A549 (cell line): Measurements from ENCODE around the gene LARGE1. TPM values are rescaled to one million over a fixed set of nuclear protein-coding genes. Genes with fewer than 3 reads are reported as not detected.

Experiments
- ATAC-seq, 2 experiments: fragments of 200-7000 bp in 1 of 2; fragments of >200 bp in 1 of 2; cut with Nextera tagmentation in 1 of 2; cut with Tn5 transposase in 1 of 2; 3 replicates each; pipeline versions ENCODE4 v1.8.0 to v1.9.1; 2018 to 2020; ENCODE audit warnings: mild to moderate bottlenecking in 1 of 2, moderate library complexity in 1 of 2
- CTCF ChIA-PET: fragments of 300-600 bp; sonication (Branson Sonifier 250); formaldehyde crosslinking; extraction: SDS; loops from one replicate; lab custom pipeline; 2021; ENCODE audit warnings: antibody characterized with exemption, inconsistent platforms; lab: Yijun Ruan, JAX
- POLR2A ChIA-PET: fragments of 350-600 bp; formaldehyde crosslinking; extraction: SDS; loops from one replicate; lab custom pipeline; 2021; ENCODE audit warnings: antibody characterized with exemption, inconsistent platforms; lab: Yijun Ruan, JAX
- DNase-seq, 2 experiments: peaks; one replicate each; pipeline versions ENCODE4 v3.0.0 to v3.0.0-alpha.2; 2011 to 2016; ENCODE audit warnings: low read depth in 1 of 2, low spot score in 1 of 2
- FAIRE-seq: peaks from 2 replicates; lab custom pipeline; 2011; peaks lifted over from hg19 to GRCh38; lab: Jason Lieb, UNC
- H3K27ac ChIP-seq, 2 experiments: fragments of >200 bp; sonication (Bioruptor Twin); formaldehyde crosslinking; 3 replicates each; pipeline ENCODE4 v1.5.1; 2016 to 2017
- H3K4me1 ChIP-seq: fragments of >200 bp; sonication (Bioruptor Twin); formaldehyde crosslinking; 3 replicates; pipeline ENCODE4 v1.6.1; 2016
- H3K4me2 ChIP-seq: fragments of >200 bp; sonication (Bioruptor Twin); formaldehyde crosslinking; 3 replicates; pipeline ENCODE4 v1.6.1; 2016
- H3K4me3 ChIP-seq: fragments of >200 bp; sonication (Bioruptor Twin); formaldehyde crosslinking; 3 replicates; pipeline ENCODE4 v1.5.1; 2016
- H3K9me3 ChIP-seq: fragments of >200 bp; sonication (Bioruptor Twin); formaldehyde crosslinking; 3 replicates; pipeline ENCODE4 v1.6.1; 2016
- ATOH8 ChIP-seq: fragments of 250-450 bp; sonication (Bioruptor Pico); IDR thresholded peaks from 2 replicates; pipeline ENCODE4 v1.5.0; 2020; ENCODE audit warnings: low read depth, mild to moderate bottlenecking, moderate library complexity
- BHLHE40 ChIP-seq: IDR thresholded peaks from 2 replicates; pipeline ENCODE4 v1.6.1; 2012; ENCODE audit warnings: low read depth, low read length, inconsistent platforms
- CBX8 ChIP-seq: fragments of 200-600 bp; sonication (generic); IDR thresholded peaks from 2 replicates; pipeline ENCODE4 v1.6.1; 2016
- CHD2 ChIP-seq: fragments of 150-350 bp; IDR thresholded peaks from 2 replicates; pipeline ENCODE4 v1.6.1; 2014; ENCODE audit warnings: low read length; ENCODE audit not compliant: partially characterized antibody
- E2F6 ChIP-seq: IDR thresholded peaks from 2 replicates; pipeline ENCODE4 v1.6.1; 2012; ENCODE audit warnings: low read depth, borderline replicate concordance
- EP300 ChIP-seq, 2 experiments: fragments of >200 bp; sonication (Bioruptor Twin); formaldehyde crosslinking; IDR thresholded peaks; 2 replicates in 1 of 2; 3 replicates in 1 of 2; pipeline ENCODE4 v1.6.1; 2016 to 2017
- FOXS1 ChIP-seq: fragments of 250-450 bp; sonication (Bioruptor Pico); IDR thresholded peaks from 2 replicates; pipeline ENCODE4 v1.5.0; 2020; ENCODE audit warnings: mild to moderate bottlenecking, moderate library complexity
- KDM5A ChIP-seq: fragments of 200-600 bp; sonication (generic); IDR thresholded peaks from 2 replicates; pipeline ENCODE4 v1.6.1; 2016; ENCODE audit warnings: antibody characterized with exemption, mild to moderate bottlenecking
- NR3C1 ChIP-seq: fragments of >200 bp; sonication (Bioruptor Twin); formaldehyde crosslinking; IDR thresholded peaks from 3 replicates; pipeline ENCODE4 v1.6.1; 2017
- PBX3 ChIP-seq: IDR thresholded peaks from 2 replicates; pipeline ENCODE4 v1.6.1; 2012
- PHF8 ChIP-seq: fragments of 200-600 bp; sonication (generic); IDR thresholded peaks from 2 replicates; pipeline ENCODE4 v1.6.1; 2016; ENCODE audit warnings: low read depth, mild to moderate bottlenecking, antibody characterized with exemption, moderate library complexity, borderline replicate concordance
- RAD21 ChIP-seq, 2 experiments: fragments of >200 bp in 1 of 2; sonication (Bioruptor Twin) in 1 of 2; formaldehyde crosslinking in 1 of 2; IDR thresholded peaks in 1 of 2; conservative IDR thresholded peaks in 1 of 2; 2 replicates in 1 of 2; 3 replicates in 1 of 2; pipeline ENCODE4 v1.6.1; 2012 to 2018; ENCODE audit warnings: inconsistent platforms in 1 of 2
- REST ChIP-seq: fragments of 200-600 bp; sonication (generic); IDR thresholded peaks from 2 replicates; pipeline ENCODE4 v1.6.1; 2016; ENCODE audit warnings: antibody characterized with exemption, mild to moderate bottlenecking, moderate library complexity
- TP53 ChIP-seq: fragments of 250-450 bp; sonication (Bioruptor Pico); IDR thresholded peaks from 2 replicates; pipeline ENCODE4 v1.5.0; 2021; ENCODE audit warnings: mild to moderate bottlenecking, moderate library complexity
- ZFP36 ChIP-seq: fragments of 450-650 bp; IDR thresholded peaks from 2 replicates; pipeline ENCODE4 v1.6.1; 2014; ENCODE audit warnings: borderline replicate concordance; ENCODE audit not compliant: partially characterized antibody
- WGBS: methylation state at CpG from one replicate; pipeline ENCODE4 v1.1.6; 2017; ENCODE audit errors: missing lambda C conversion rate; 5-methylcytosine and 5-hydroxymethylcytosine counted together
- polyA plus RNA-seq, 4 experiments: library from polyadenylated mRNA; depleted of rRNA in 3 of 4; stranded (reverse); fragments of >200 nt; fragmentation: RNase III in 1 of 4; extraction: RNeasy Plus Mini Kit Qiagen cat#74134 plus additional on column Dnase treatment in 1 of 4; gene quantifications; 2 replicates in 3 of 4; 3 replicates in 1 of 4; pipeline ENCODE4 v1.2.3, GENCODE V29; 2011 to 2017

LARGE1 gene
- polyA plus RNA-seq, 2 of the 4 experiments (the other 2 are of a cell fraction) = 2.7 to 5.8 TPM

- Histone ChIP-seq H3K4me1 (peaks cover 9% of the 10 kb centered on the region), H3K4me2 (no peak overlapping the region), H3K27ac (no peak overlapping the region), H3K9me3 (no peaks in the 10 kb centered on the region), H3K4me3 (no peak overlapping the region)
- no peak for TF ChIP-seq ZFP36
- ChIA-PET POLR2A (no interaction called here), CTCF (no interaction called here)
- DNase-seq = no peak
- FAIRE-seq = no peak
- ATAC-seq = no peak
- WGBS = 40% methylated on average over 8 of the region's 8 CpGs
Observed at GRCh38 chr22:33656808-33657628, 263.3 kb downstream of the LARGE1 start.

- no peak for DNase-seq
- TF ChIP-seq CBX8 (no peak), PBX3 (no peak)
- TF ChIP-seq, all 56 proteins: peak for 0
- H3K27ac ChIP-seq = no peak overlapping the region
- ChIA-PET POLR2A (no interaction called here), CTCF (no interaction called here)
- H3K4me3 ChIP-seq = no peak overlapping the region
- WGBS = 47% methylated on average over 12 of the region's 12 CpGs
- ATAC-seq (no peak), FAIRE-seq (no peak)
- H3K4me2 ChIP-seq = no peak overlapping the region
- H3K4me1 ChIP-seq = peaks cover 9% of the 10 kb centered on the region
- H3K9me3 ChIP-seq = no peaks in the 10 kb centered on the region
Observed at GRCh38 chr22:33654173-33654895, 265.9 kb downstream of the LARGE1 start.

- CTCF ChIA-PET = interaction anchor here (0.7 kb wide), 1 partner anchor 22 kb away, joined by 3 read pairs; no protein-coding TSS in a partner anchor
Observed at GRCh38 chr22:33653532-33654063, 266.7 kb downstream of the LARGE1 start.

GRCh38 chr22:33652615-33653014, 267.7 kb downstream of the LARGE1 start:
- peaks cover 9% of the 10 kb centered on the region for H3K4me1 ChIP-seq
- H3K4me3 ChIP-seq = no peak overlapping the region
- H3K27ac ChIP-seq = no peak overlapping the region
- H3K4me2 ChIP-seq = peak overlapping the region; percentile 3; the same call in 1 of the 3 replicates
- TF ChIP-seq BHLHE40 (no peak), TP53 (CRISPR knock-in tag) (no peak), REST (no peak), FOXS1 (CRISPR knock-in tag) (no peak), CHD2 (no peak), RAD21 (conservative IDR thresholded peaks at IDR 0.05 in 1 of 2, IDR thresholded peaks at IDR 0.05 in 1 of 2) (no peak), KDM5A (no peak)
- ChIA-PET CTCF (interaction anchor here (0.7 kb wide), 1 partner anchor 21 kb away, joined by 3 read pairs; no protein-coding TSS in a partner anchor), POLR2A (no interaction called here)
- no peaks in the 10 kb centered on the region for H3K9me3 ChIP-seq
- DNase-seq (peak in 1 of 2 experiments; percentile 12), FAIRE-seq (no peak), ATAC-seq (no peak; a peak in 1 of 6 replicates)
- WGBS = 40% methylated on average over 5 of the region's 5 CpGs

More at GRCh38 chr22:33653532-33654063, 266.7 kb downstream of the LARGE1 start:
- Histone ChIP-seq H3K4me1 (peaks cover 9% of the 10 kb centered on the region), H3K27ac (no peak overlapping the region), H3K9me3 (no peaks in the 10 kb centered on the region), H3K4me3 (no peak overlapping the region), H3K4me2 (no peak overlapping the region)
- POLR2A ChIA-PET = no interaction called here
- ATAC-seq (no peak), DNase-seq (no peak), FAIRE-seq (no peak)
- 51% methylated on average over 8 of the region's 8 CpGs for WGBS
- TF ChIP-seq PHF8 = no peak
- no peak for TF ChIP-seq ATOH8 (CRISPR knock-in tag)
- TF ChIP-seq PBX3 = no peak
- no peak for TF ChIP-seq EP300 (IDR thresholded peaks at IDR 0.05)
- TF ChIP-seq NR3C1 = no peak
- no peak for TF ChIP-seq E2F6
